HEK293 (cell line): ENCODE data around the gene HOTAIR.

Source experiments
- CTCF ChIA-PET: fragments of 350-600 bp; formaldehyde crosslinking; extraction: SDS; loops from one replicate; lab custom pipeline; 2021; ENCODE audit warnings: antibody characterized with exemption; lab: Yijun Ruan, JAX
- POLR2A ChIA-PET: fragments of 300-600 bp; formaldehyde crosslinking; extraction: SDS; loops from one replicate; lab custom pipeline; 2020; ENCODE audit warnings: antibody characterized with exemption, inconsistent platforms; lab: Yijun Ruan, JAX
- H3K27ac ChIP-seq: fragments of 200-500 bp; sonication (Bioruptor generic); 2 replicates; pipeline ENCODE4 v1.5.1; 2014; ENCODE audit warnings: low read depth, low read length, control low read depth, inconsistent platforms; ENCODE audit errors: extremely low read depth
- H3K36me3 ChIP-seq, 2 experiments: fragments of 200-500 bp in 1 of 2; sonication (Bioruptor generic) in 1 of 2; 1 replicate in 1 of 2; 2 replicates in 1 of 2; pipeline ENCODE4 v1.5.1; 2014 to 2017; ENCODE audit warnings: inconsistent platforms in 2 of 2, low read length in 2 of 2; ENCODE audit not compliant: control insufficient read depth in 2 of 2, insufficient read depth in 1 of 2
- H3K4me1 ChIP-seq: fragments of 200-500 bp; sonication (Bioruptor generic); 2 replicates; pipeline ENCODE4 v1.5.1; 2014; ENCODE audit warnings: mild to moderate bottlenecking, low read length, inconsistent platforms; ENCODE audit not compliant: control insufficient read depth, insufficient read depth
- H3K4me3 ChIP-seq: 2 replicates; pipeline ENCODE4 v1.5.1; 2011; ENCODE audit warnings: low read depth, mild to moderate bottlenecking, control low read depth, low read length, moderate library complexity
- H3K9me3 ChIP-seq: fragments of 200-500 bp; sonication (Bioruptor generic); 2 replicates; pipeline ENCODE4 v1.5.1; 2014; ENCODE audit warnings: low read depth, low read length, inconsistent platforms; ENCODE audit not compliant: control insufficient read depth, insufficient read depth
- KLF1 ChIP-seq: fragments of 450-650 bp; formaldehyde crosslinking; IDR thresholded peaks from 2 replicates; pipeline ENCODE4 v1.5.1; 2016; ENCODE audit warnings: missing biosample characterization, missing genetic modification characterization
- KLF10 ChIP-seq: fragments of 450-650 bp; IDR thresholded peaks from 2 replicates; pipeline ENCODE4 v1.5.1; 2018; ENCODE audit warnings: missing biosample characterization, mild to moderate bottlenecking, missing genetic modification characterization
- RBAK ChIP-seq: fragments of 450-650 bp; formaldehyde crosslinking; IDR thresholded peaks from 2 replicates; pipeline ENCODE4 v1.5.1; 2016; ENCODE audit warnings: missing biosample characterization, missing genetic modification characterization
- SCRT1 ChIP-seq: fragments of 450-650 bp; formaldehyde crosslinking; IDR thresholded peaks from 2 replicates; pipeline ENCODE4 v1.5.1; 2016; ENCODE audit warnings: missing biosample characterization, missing genetic modification characterization, borderline replicate concordance
- ZBTB49 ChIP-seq: fragments of 450-650 bp; formaldehyde crosslinking; IDR thresholded peaks from 2 replicates; pipeline ENCODE4 v1.5.1; 2016; ENCODE audit warnings: missing biosample characterization, missing genetic modification characterization, low read depth
- ZEB2 ChIP-seq: fragments of 450-650 bp; formaldehyde crosslinking; IDR thresholded peaks from 2 replicates; pipeline ENCODE4 v1.5.1; 2016; ENCODE audit warnings: missing biosample characterization, missing genetic modification characterization
- ZFP41 ChIP-seq: fragments of 450-650 bp; formaldehyde crosslinking; IDR thresholded peaks from 2 replicates; pipeline ENCODE4 v1.5.1; 2016; ENCODE audit warnings: missing biosample characterization, missing genetic modification characterization, borderline replicate concordance
- ZNF121 ChIP-seq: fragments of 450-650 bp; formaldehyde crosslinking; IDR thresholded peaks from 2 replicates; pipeline ENCODE4 v1.5.1; 2016; ENCODE audit warnings: missing biosample characterization, missing genetic modification characterization
- ZNF2 ChIP-seq: fragments of 450-650 bp; formaldehyde crosslinking; IDR thresholded peaks from 2 replicates; pipeline ENCODE4 v1.5.1; 2016; ENCODE audit warnings: missing biosample characterization, missing genetic modification characterization
- ZNF211 ChIP-seq: fragments of 450-650 bp; formaldehyde crosslinking; IDR thresholded peaks from 2 replicates; pipeline ENCODE4 v1.5.1; 2016; ENCODE audit warnings: low read depth, missing biosample characterization, missing genetic modification characterization
- ZNF214 ChIP-seq: fragments of 450-650 bp; formaldehyde crosslinking; IDR thresholded peaks from 2 replicates; pipeline ENCODE4 v1.5.1; 2017; ENCODE audit warnings: missing biosample characterization, mild to moderate bottlenecking, missing genetic modification characterization, borderline replicate concordance
- ZNF24 ChIP-seq: fragments of 450-650 bp; formaldehyde crosslinking; IDR thresholded peaks from 2 replicates; pipeline ENCODE4 v1.5.1; 2016; ENCODE audit warnings: missing biosample characterization, missing genetic modification characterization
- ZNF292 ChIP-seq: fragments of 450-650 bp; formaldehyde crosslinking; IDR thresholded peaks from 2 replicates; pipeline ENCODE4 v1.5.1; 2016; ENCODE audit warnings: low read depth, missing biosample characterization, missing genetic modification characterization, borderline replicate concordance
- ZNF302 ChIP-seq: fragments of 450-650 bp; formaldehyde crosslinking; IDR thresholded peaks from 2 replicates; pipeline ENCODE4 v1.5.1; 2016; ENCODE audit warnings: missing biosample characterization, missing genetic modification characterization, low read depth
- ZNF341 ChIP-seq: fragments of 450-650 bp; formaldehyde crosslinking; IDR thresholded peaks from 2 replicates; pipeline ENCODE4; 2016; ENCODE audit warnings: low read depth, missing biosample characterization, missing genetic modification characterization
- ZNF354C ChIP-seq: fragments of 450-650 bp; formaldehyde crosslinking; IDR thresholded peaks from 2 replicates; pipeline ENCODE4 v1.5.1; 2016; ENCODE audit warnings: missing biosample characterization, missing genetic modification characterization, low read depth, borderline replicate concordance
- ZNF366 ChIP-seq: fragments of 450-650 bp; formaldehyde crosslinking; conservative IDR thresholded peaks from 2 replicates; pipeline ENCODE4 v1.5.1; 2016; ENCODE audit warnings: missing biosample characterization, missing genetic modification characterization
- ZNF404 ChIP-seq: fragments of 450-650 bp; formaldehyde crosslinking; IDR thresholded peaks from 2 replicates; pipeline ENCODE4 v1.5.1; 2017; ENCODE audit warnings: missing biosample characterization, missing genetic modification characterization
- ZNF423 ChIP-seq: fragments of 450-650 bp; formaldehyde crosslinking; IDR thresholded peaks from 2 replicates; pipeline ENCODE4 v1.5.1; 2016; ENCODE audit warnings: missing biosample characterization, missing genetic modification characterization
- ZNF514 ChIP-seq: fragments of 450-650 bp; formaldehyde crosslinking; IDR thresholded peaks from 2 replicates; pipeline ENCODE4 v1.5.1; 2016; ENCODE audit warnings: missing biosample characterization, missing genetic modification characterization
- ZNF529 ChIP-seq: fragments of 450-650 bp; formaldehyde crosslinking; IDR thresholded peaks from 2 replicates; pipeline ENCODE4 v1.5.1; 2017; ENCODE audit warnings: missing genetic modification characterization, missing biosample characterization; ENCODE audit not compliant: insufficient replicate concordance
- ZNF596 ChIP-seq: fragments of 450-650 bp; IDR thresholded peaks from 2 replicates; pipeline ENCODE4 v1.5.0; 2018; ENCODE audit warnings: missing biosample characterization, mild to moderate bottlenecking, missing genetic modification characterization, moderate library complexity
- ZNF600 ChIP-seq: fragments of 450-650 bp; formaldehyde crosslinking; IDR thresholded peaks from 2 replicates; pipeline ENCODE4 v1.5.1; 2016; ENCODE audit warnings: missing biosample characterization, missing genetic modification characterization
- ZNF624 ChIP-seq: fragments of 450-650 bp; formaldehyde crosslinking; IDR thresholded peaks from 2 replicates; pipeline ENCODE4 v1.5.1; 2017; ENCODE audit warnings: missing biosample characterization, missing genetic modification characterization
- ZNF677 ChIP-seq: fragments of 450-650 bp; IDR thresholded peaks from 2 replicates; pipeline ENCODE4 v1.5.0; 2018; ENCODE audit warnings: missing biosample characterization, mild to moderate bottlenecking, missing genetic modification characterization, moderate library complexity
- ZNF768 ChIP-seq: fragments of 450-650 bp; formaldehyde crosslinking; IDR thresholded peaks from 2 replicates; pipeline ENCODE4 v1.5.1; 2018; ENCODE audit warnings: missing biosample characterization, mild to moderate bottlenecking, missing genetic modification characterization
- ZNF791 ChIP-seq: fragments of 450-650 bp; formaldehyde crosslinking; IDR thresholded peaks from 2 replicates; pipeline ENCODE4 v1.5.1; 2016; ENCODE audit warnings: missing biosample characterization, missing genetic modification characterization
- ZNF837 ChIP-seq: fragments of 450-650 bp; formaldehyde crosslinking; IDR thresholded peaks from 2 replicates; pipeline ENCODE4 v1.5.1; 2016; ENCODE audit warnings: missing biosample characterization, missing genetic modification characterization
- TF ChIP-seq, protein P1 (sequence below): fragments of 450-650 bp; formaldehyde crosslinking; IDR thresholded peaks from 2 replicates; pipeline ENCODE4 v1.5.1; 2016; ENCODE audit warnings: missing biosample characterization, missing genetic modification characterization
- TF ChIP-seq, protein P2 (sequence below): fragments of 450-650 bp; formaldehyde crosslinking; IDR thresholded peaks from 2 replicates; pipeline ENCODE4 v1.5.1; 2016; ENCODE audit warnings: missing biosample characterization, missing genetic modification characterization
- TF ChIP-seq, protein P3 (sequence below): sonication (generic); formaldehyde crosslinking; IDR thresholded peaks from 2 replicates; pipeline ENCODE4 v1.8.1; 2022; ENCODE audit warnings: mild to moderate bottlenecking, moderate library complexity, missing genetic modification reagents

The HOTAIR gene

DNA sequence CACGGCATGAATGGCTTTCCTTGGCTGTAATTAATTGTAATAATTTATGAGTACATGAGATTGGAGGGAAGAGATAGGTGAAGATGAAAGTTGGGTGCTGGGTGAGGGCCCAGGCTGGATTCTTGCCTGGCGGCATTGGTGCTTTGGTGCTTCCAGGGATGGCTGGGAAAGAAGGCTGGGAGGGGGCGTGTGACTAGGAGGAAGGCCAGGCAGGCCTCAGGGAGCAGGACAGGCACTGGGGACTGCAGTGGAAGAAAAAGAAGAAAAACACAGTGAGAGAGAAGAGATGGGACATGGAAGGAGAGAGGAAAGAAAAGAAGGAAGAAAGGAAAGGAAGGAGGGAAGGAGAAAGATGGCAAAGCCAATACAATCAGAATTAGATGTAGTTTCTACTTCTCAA, 28.9 kb upstream of the HOTAIR start:
- peaks cover 36% of the 10 kb centered on the region for H3K4me1 ChIP-seq
- POLR2A ChIA-PET, result interaction anchor here (0.8 kb wide), 1 partner anchor 14 kb away, joined by 3 read pairs; no protein-coding TSS in a partner anchor
- no peak overlapping the region for H3K4me3 ChIP-seq
- no peaks in the 10 kb centered on the region for H3K9me3 ChIP-seq
- peaks cover 8 to 15% of the 10 kb centered on the region in 2 experiments; a peak in 2 of 3 replicates for H3K36me3 ChIP-seq
- CTCF ChIA-PET, result interaction anchor here (0.6 to 7.9 kb wide), 8 partner anchors 14 to 302 kb away, joined by 3 to 111 read pairs (median 29); partner anchors contain the start of gene HOXC10
- H3K27ac ChIP-seq, result no peak overlapping the region
- no peak for TF ChIP-seq ZNF214
- no peak for TF ChIP-seq ZNF791
- no peak for TF ChIP-seq ZNF354C (tag by site-specific recombination)
- no peak for TF ChIP-seq RBAK (tag by site-specific recombination)
- no peak for TF ChIP-seq ZNF596
- TF ChIP-seq ZNF768 (tag by site-specific recombination), result no peak
- TF ChIP-seq ZNF624 (tag by site-specific recombination), result 0 out of 2 replicates have a peak, but pooled peaks have one; percentile 19
- no peak for TF ChIP-seq ZBTB49 (tag by site-specific recombination)
- TF ChIP-seq, protein P1, sequence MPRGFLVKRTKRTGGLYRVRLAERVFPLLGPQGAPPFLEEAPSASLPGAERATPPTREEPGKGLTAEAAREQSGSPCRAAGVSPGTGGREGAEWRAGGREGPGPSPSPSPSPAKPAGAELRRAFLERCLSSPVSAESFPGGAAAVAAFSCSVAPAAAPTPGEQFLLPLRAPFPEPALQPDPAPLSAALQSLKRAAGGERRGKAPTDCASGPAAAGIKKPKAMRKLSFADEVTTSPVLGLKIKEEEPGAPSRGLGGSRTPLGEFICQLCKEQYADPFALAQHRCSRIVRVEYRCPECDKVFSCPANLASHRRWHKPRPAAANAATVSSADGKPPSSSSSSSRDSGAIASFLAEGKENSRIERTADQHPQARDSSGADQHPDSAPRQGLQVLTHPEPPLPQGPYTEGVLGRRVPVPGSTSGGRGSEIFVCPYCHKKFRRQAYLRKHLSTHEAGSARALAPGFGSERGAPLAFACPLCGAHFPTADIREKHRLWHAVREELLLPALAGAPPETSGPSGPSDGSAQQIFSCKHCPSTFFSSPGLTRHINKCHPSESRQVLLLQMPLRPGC (tag by site-specific recombination), result no peak
- TF ChIP-seq ZNF292 (tag by site-specific recombination), result no peak
- TF ChIP-seq, protein P2, sequence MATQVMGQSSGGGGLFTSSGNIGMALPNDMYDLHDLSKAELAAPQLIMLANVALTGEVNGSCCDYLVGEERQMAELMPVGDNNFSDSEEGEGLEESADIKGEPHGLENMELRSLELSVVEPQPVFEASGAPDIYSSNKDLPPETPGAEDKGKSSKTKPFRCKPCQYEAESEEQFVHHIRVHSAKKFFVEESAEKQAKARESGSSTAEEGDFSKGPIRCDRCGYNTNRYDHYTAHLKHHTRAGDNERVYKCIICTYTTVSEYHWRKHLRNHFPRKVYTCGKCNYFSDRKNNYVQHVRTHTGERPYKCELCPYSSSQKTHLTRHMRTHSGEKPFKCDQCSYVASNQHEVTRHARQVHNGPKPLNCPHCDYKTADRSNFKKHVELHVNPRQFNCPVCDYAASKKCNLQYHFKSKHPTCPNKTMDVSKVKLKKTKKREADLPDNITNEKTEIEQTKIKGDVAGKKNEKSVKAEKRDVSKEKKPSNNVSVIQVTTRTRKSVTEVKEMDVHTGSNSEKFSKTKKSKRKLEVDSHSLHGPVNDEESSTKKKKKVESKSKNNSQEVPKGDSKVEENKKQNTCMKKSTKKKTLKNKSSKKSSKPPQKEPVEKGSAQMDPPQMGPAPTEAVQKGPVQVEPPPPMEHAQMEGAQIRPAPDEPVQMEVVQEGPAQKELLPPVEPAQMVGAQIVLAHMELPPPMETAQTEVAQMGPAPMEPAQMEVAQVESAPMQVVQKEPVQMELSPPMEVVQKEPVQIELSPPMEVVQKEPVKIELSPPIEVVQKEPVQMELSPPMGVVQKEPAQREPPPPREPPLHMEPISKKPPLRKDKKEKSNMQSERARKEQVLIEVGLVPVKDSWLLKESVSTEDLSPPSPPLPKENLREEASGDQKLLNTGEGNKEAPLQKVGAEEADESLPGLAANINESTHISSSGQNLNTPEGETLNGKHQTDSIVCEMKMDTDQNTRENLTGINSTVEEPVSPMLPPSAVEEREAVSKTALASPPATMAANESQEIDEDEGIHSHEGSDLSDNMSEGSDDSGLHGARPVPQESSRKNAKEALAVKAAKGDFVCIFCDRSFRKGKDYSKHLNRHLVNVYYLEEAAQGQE (tag by site-specific recombination), result no peak
- no peak for TF ChIP-seq ZNF24
- no peak for TF ChIP-seq ZNF211
- TF ChIP-seq ZNF514, result no peak
- no peak for TF ChIP-seq ZEB2
- peak; percentile 54 for TF ChIP-seq ZNF341 (tag by site-specific recombination)
- TF ChIP-seq ZNF121 (tag by site-specific recombination), result no peak
- no peak for TF ChIP-seq ZNF423 (tag by site-specific recombination)
- TF ChIP-seq KLF1 (tag by site-specific recombination), result no peak
- no peak for TF ChIP-seq ZNF404 (tag by site-specific recombination)
- no peak for TF ChIP-seq ZNF837 (tag by site-specific recombination)
- peak; percentile 75 for TF ChIP-seq KLF10 (tag by site-specific recombination)
- no peak for TF ChIP-seq ZNF2
- no peak for TF ChIP-seq ZNF677 (tag by site-specific recombination)
- peak; percentile 41; the same call in 1 of the 2 replicates for TF ChIP-seq ZNF600 (tag by site-specific recombination)
- no peak for TF ChIP-seq ZNF302 (tag by site-specific recombination)
- TF ChIP-seq ZFP41, result no peak
- no peak for TF ChIP-seq ZNF529
- peak; percentile 94 for TF ChIP-seq ZNF366 (tag by site-specific recombination)
- TF ChIP-seq, protein P3, sequence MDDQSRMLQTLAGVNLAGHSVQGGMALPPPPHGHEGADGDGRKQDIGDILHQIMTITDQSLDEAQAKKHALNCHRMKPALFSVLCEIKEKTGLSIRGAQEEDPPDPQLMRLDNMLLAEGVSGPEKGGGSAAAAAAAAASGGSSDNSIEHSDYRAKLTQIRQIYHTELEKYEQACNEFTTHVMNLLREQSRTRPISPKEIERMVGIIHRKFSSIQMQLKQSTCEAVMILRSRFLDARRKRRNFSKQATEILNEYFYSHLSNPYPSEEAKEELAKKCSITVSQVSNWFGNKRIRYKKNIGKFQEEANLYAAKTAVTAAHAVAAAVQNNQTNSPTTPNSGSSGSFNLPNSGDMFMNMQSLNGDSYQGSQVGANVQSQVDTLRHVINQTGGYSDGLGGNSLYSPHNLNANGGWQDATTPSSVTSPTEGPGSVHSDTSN, result no peak
- TF ChIP-seq SCRT1, result no peak
